B cell (primary cell): ENCODE results near the gene B4GALT3. TPM values are rescaled to one million over a fixed set of nuclear protein-coding genes. Genes with fewer than 3 reads are reported as not detected.

ENCODE experiments used
- ATAC-seq: fragments of 200-7000 bp; cut with Tn5 transposase; one replicate; pipeline ENCODE4 v1.10.0; 2021; ENCODE audit warnings: low read depth, mild to moderate bottlenecking, moderate number of reproducible peaks, moderate library complexity
- CTCF ChIA-PET: fragments of 350-600 bp; sonication (Branson Sonifier 250); formaldehyde crosslinking; loops from one replicate; lab custom pipeline; 2021; ENCODE audit warnings: antibody characterized with exemption, inconsistent platforms; lab: Charles Lee
- POLR2A ChIA-PET: fragments of 350-600 bp; sonication (Branson Sonifier 250); formaldehyde crosslinking; loops from one replicate; lab custom pipeline; 2021; ENCODE audit warnings: antibody characterized with exemption; lab: Charles Lee
- DNase-seq: peaks from one replicate; pipeline ENCODE4 v3.0.0; 2013
- H2AFZ ChIP-seq: 2 replicates; pipeline ENCODE4 v1.6.1; 2012; ENCODE audit warnings: mild to moderate bottlenecking, low read depth, low read length; ENCODE audit not compliant: insufficient read depth, poor library complexity, severe bottlenecking
- H3K27ac ChIP-seq, 2 donors: 1 replicate in 1 of 2; 2 replicates in 1 of 2; pipeline ENCODE4 v1.5.1; 2012 to 2013; ENCODE audit warnings: low read length in 2 of 2, mild to moderate bottlenecking in 2 of 2, moderate library complexity in 1 of 2
- H3K27me3 ChIP-seq, 4 experiments: fragments of 200-600 bp in 1 of 4; sonication (generic) in 1 of 4; replicated peaks in 1 of 4; 1 replicate in 2 of 4; 2 replicates in 2 of 4; pipeline versions ENCODE4 v1.6.1 to v1.7.0; 2013 to 2016; ENCODE audit warnings: low read length in 3 of 4, mild to moderate bottlenecking in 2 of 4, mixed read lengths in 1 of 4, moderate library complexity in 1 of 4; ENCODE audit not compliant: insufficient read depth in 4 of 4, control insufficient read depth in 3 of 4; ENCODE audit errors: control extremely low read depth in 1 of 4
- H3K36me3 ChIP-seq, 2 experiments: replicated peaks in 1 of 2; 1 replicate in 1 of 2; 2 replicates in 1 of 2; pipeline versions ENCODE4 v1.6.1 to v1.7.1; 2013; ENCODE audit warnings: low read length in 1 of 2; ENCODE audit not compliant: insufficient read depth in 2 of 2, control insufficient read depth in 1 of 2; ENCODE audit errors: control extremely low read depth in 1 of 2, extremely low read depth in 1 of 2
- H3K4me1 ChIP-seq, 2 donors: fragments of 200-600 bp in 1 of 2; sonication (generic) in 1 of 2; 1 replicate in 1 of 2; 2 replicates in 1 of 2; pipeline versions ENCODE4 v1.5.1 to v1.6.1; 2013 to 2017; ENCODE audit warnings: low read length in 2 of 2; ENCODE audit not compliant: control insufficient read depth in 2 of 2, insufficient read depth in 2 of 2
- H3K4me2 ChIP-seq: replicated peaks from 2 replicates; pipeline ENCODE3; 2012; ENCODE audit warnings: mild to moderate bottlenecking, low read depth, low read length; ENCODE audit not compliant: poor library complexity, severe bottlenecking
- H3K4me3 ChIP-seq, 5 experiments: fragments of 200-600 bp in 1 of 5; sonication (generic) in 1 of 5; 1 replicate in 3 of 5; 2 replicates in 2 of 5; pipeline versions ENCODE4 v1.5.1 to v1.7.0; 2011 to 2016; ENCODE audit warnings: low read length in 4 of 5, mild to moderate bottlenecking in 4 of 5, low read depth in 2 of 5, control low read depth in 1 of 5, moderate library complexity in 1 of 5; ENCODE audit not compliant: insufficient read depth in 1 of 5; ENCODE audit errors: control extremely low read depth in 1 of 5, extremely low read depth in 1 of 5
- H3K79me2 ChIP-seq: fragments of 200-600 bp; sonication (generic); one replicate; pipeline ENCODE4 v1.6.0; 2016; ENCODE audit warnings: low read length; ENCODE audit not compliant: control insufficient read depth, insufficient read depth
- H3K9ac ChIP-seq: fragments of 200-600 bp; sonication (generic); 2 replicates; pipeline ENCODE4 v1.6.1; 2017; ENCODE audit warnings: mild to moderate bottlenecking, low read length, moderate library complexity
- H3K9me3 ChIP-seq, 3 donors: one replicate each; pipeline versions ENCODE4 v1.6.1 to v1.7.1; 2013; ENCODE audit warnings: low read length in 2 of 3; ENCODE audit not compliant: control insufficient read depth in 2 of 3, insufficient read depth in 1 of 3; ENCODE audit errors: control extremely low read depth in 1 of 3
- H4K20me1 ChIP-seq: 2 replicates; pipeline ENCODE4 v1.6.0; 2012; ENCODE audit warnings: mild to moderate bottlenecking, low read length; ENCODE audit not compliant: insufficient read depth, control insufficient read depth, poor library complexity, severe bottlenecking
- H3K27ac Mint-ChIP-seq: one replicate; pipeline ENCODE4 v1.8.0; 2021; ENCODE audit warnings: mixed read lengths
- H3K27me3 Mint-ChIP-seq: one replicate; pipeline ENCODE4 v1.8.0; 2021; ENCODE audit warnings: mixed read lengths
- H3K4me1 Mint-ChIP-seq: one replicate; pipeline ENCODE4 v1.8.0; 2021; ENCODE audit warnings: mixed read lengths
- H3K4me3 Mint-ChIP-seq: one replicate; pipeline ENCODE4 v1.8.0; 2021; ENCODE audit warnings: mixed read lengths
- H3K9me3 Mint-ChIP-seq: one replicate; pipeline ENCODE4 v1.8.0; 2022; ENCODE audit warnings: mixed read lengths; ENCODE audit not compliant: insufficient read depth
- CTCF ChIP-seq: fragments of 200-600 bp; IDR thresholded peaks from one replicate; pipeline ENCODE4 v1.8.0; 2022; ENCODE audit warnings: antibody characterized with exemption, mild to moderate bottlenecking
- EZH2 ChIP-seq: IDR thresholded peaks from 2 replicates; pipeline ENCODE4 v1.6.1; 2012; ENCODE audit warnings: borderline replicate concordance, low read depth, mild to moderate bottlenecking, moderate library complexity, low read length; ENCODE audit not compliant: insufficient read depth, poor library complexity, severe bottlenecking
- WGBS: methylation state at CpG from one replicate; pipeline ENCODE4 v1.1.5; 2013; ENCODE audit warnings: missing lambda C conversion rate; ENCODE audit not compliant: insufficient coverage; 5-methylcytosine and 5-hydroxymethylcytosine counted together
- intact Hi-C: fragments of 100-400 bp; cut with micrococcal nuclease; formaldehyde crosslinking; loops from one replicate; pipeline ENCODE4 v1.10.0; 2022
- polyA plus RNA-seq: library from polyadenylated mRNA; depleted of rRNA; stranded (reverse); fragments of >200 nt; gene quantifications from 2 replicates; pipeline ENCODE4 v1.2.3, GENCODE V29; 2012
- total RNA-seq, 2 donors: library from RNA; stranded (reverse); fragments of 120-200 nt in 1 of 2; gene quantifications; 1 replicate in 1 of 2; 2 replicates in 1 of 2; pipeline versions ENCODE4 v1.2.3 to v1.2.4, GENCODE V29; 2013 to 2022

B4GALT3 gene
- total and polyA plus RNA-seq, 2 donors (not counting 1 experiment from before 2014, with no cell fraction given) = 37.6 to 59.6 TPM

- Mint-ChIP-seq H3K27me3 (no peaks in the 10 kb centered on the region), H3K27ac (peak overlapping the region; percentile 92), H3K4me3 (peak overlapping the region; percentile 66), H3K9me3 (no peaks in the 10 kb centered on the region), H3K4me1 (peaks cover 45% of the 10 kb centered on the region)
- Histone ChIP-seq H4K20me1 (no peaks in the 10 kb centered on the region), H3K9ac (no peak overlapping the region), H3K36me3 (no peaks in the 10 kb centered on the region), H3K27me3 (no peaks in the 10 kb centered on the region), H3K4me2 (peak overlapping the region; percentile 56), H3K79me2 (peaks cover 22% of the 10 kb centered on the region), H3K27ac (peak overlapping the region; percentile 22 to 57), H3K9me3 (no peaks in the 10 kb centered on the region), H3K4me3 (no peak overlapping the region), H3K4me1 (peaks cover 40 to 53% of the 10 kb centered on the region in 2 donors), H2AFZ (peak overlapping the region; percentile 32)
- ATAC-seq (peak; percentile 64), DNase-seq (peak; percentile 56)
- ChIA-PET CTCF (interaction anchor here (1.5 to 4.8 kb wide), 7 partner anchors 9 to 187 kb away, joined by 5 to 64 read pairs (median 10); partner anchors contain the start of genes PPOX and TOMM40L), POLR2A (interaction anchor here (0.8 to 1.1 kb wide), 2 partner anchors 13 to 29 kb away, joined by 3 to 5 read pairs; partner anchors contain the start of gene PPOX)
- intact Hi-C loops = no loop called here
- WGBS = 63% methylated on average over 3 of the region's 4 CpGs
- TF ChIP-seq EZH2 (no peak), CTCF (no peak)
Measured at GRCh38 chr1:161195171-161195570, 17.9 kb upstream of the B4GALT3 start.

- Mint-ChIP-seq H3K27ac (peak overlapping the region; percentile 20), H3K9me3 (no peaks in the 10 kb centered on the region), H3K4me3 (no peak overlapping the region), H3K27me3 (no peaks in the 10 kb centered on the region), H3K4me1 (peaks cover 52% of the 10 kb centered on the region)
- Histone ChIP-seq H2AFZ (no peak overlapping the region), H3K27me3 (no peaks in the 10 kb centered on the region), H3K4me2 (no peak overlapping the region), H3K9ac (no peak overlapping the region), H3K4me1 (peaks cover 47 to 62% of the 10 kb centered on the region in 2 donors), H4K20me1 (no peaks in the 10 kb centered on the region), H3K9me3 (no peaks in the 10 kb centered on the region), H3K4me3 (no peak overlapping the region), H3K36me3 (no peaks in the 10 kb centered on the region), H3K27ac (no peak overlapping the region), H3K79me2 (peaks cover 26% of the 10 kb centered on the region)
- ChIA-PET POLR2A (no interaction called here), CTCF (interaction anchor here (1.5 to 4.8 kb wide), 9 partner anchors 8 to 189 kb away, joined by 3 to 64 read pairs (median 10); partner anchors contain the start of genes PPOX and TOMM40L)
- intact Hi-C loops = loop anchor here (2.0 to 5.0 kb wide), 2 partner anchors 34 to 97 kb away; partner anchors contain the start of gene TOMM40L
- DNase-seq = no peak
- no peak for TF ChIP-seq EZH2
- no peak for TF ChIP-seq CTCF
- ATAC-seq = no peak
- 95% methylated on average over 20 of the region's 21 CpGs for WGBS
Measured at GRCh38 chr1:161193561-161194235, 16.4 kb upstream of the B4GALT3 start.
